DND-41 (cell line): ENCODE data around the gene COTL1.

Experiments
- ATAC-seq: fragments of 200-7000 bp; cut with Tn5 transposase; 3 replicates; pipeline ENCODE4 v1.9.1; 2021; ENCODE audit warnings: low read depth; ENCODE audit not compliant: insufficient read depth
- DNase-seq: peaks from one replicate; pipeline ENCODE4 v3.0.0-alpha.2; 2020
- H2AFZ ChIP-seq: 2 replicates; pipeline ENCODE4 v1.6.0; 2012; ENCODE audit warnings: low read depth, low read length
- H3K27ac ChIP-seq: 2 replicates; pipeline ENCODE4 v1.5.1; 2012; ENCODE audit warnings: low read length, inconsistent platforms
- H3K27me3 ChIP-seq: fragments of 200-600 bp; sonication (generic); 2 replicates; pipeline ENCODE4 v1.6.0; 2012; ENCODE audit warnings: low read length, mild to moderate bottlenecking, inconsistent platforms; ENCODE audit not compliant: insufficient read depth, poor library complexity
- H3K36me3 ChIP-seq: 2 replicates; pipeline ENCODE4 v1.5.1; 2012; ENCODE audit warnings: low read length, inconsistent platforms; ENCODE audit not compliant: insufficient read depth
- H3K4me1 ChIP-seq: 2 replicates; pipeline ENCODE4 v1.5.1; 2012; ENCODE audit warnings: mild to moderate bottlenecking, low read length; ENCODE audit not compliant: insufficient read depth
- H3K4me2 ChIP-seq: 2 replicates; pipeline ENCODE4 v1.6.0; 2012; ENCODE audit warnings: mild to moderate bottlenecking, moderate library complexity, low read length, inconsistent platforms; ENCODE audit not compliant: insufficient read depth
- H3K4me3 ChIP-seq, 2 experiments: fragments of 200-600 bp in 1 of 2; shearing (Covaris generic) in 1 of 2; 2 replicates each; pipeline ENCODE4 v1.5.1; 2012 to 2016; ENCODE audit warnings: inconsistent platforms in 2 of 2, low read length in 2 of 2, mild to moderate bottlenecking in 2 of 2, low read depth in 1 of 2, moderate library complexity in 1 of 2
- H3K79me2 ChIP-seq: 2 replicates; pipeline ENCODE4 v1.6.0; 2012; ENCODE audit warnings: low read length, inconsistent platforms; ENCODE audit not compliant: insufficient read depth
- H3K9ac ChIP-seq: 2 replicates; pipeline ENCODE4 v1.6.0; 2012; ENCODE audit warnings: low read depth, mild to moderate bottlenecking, inconsistent platforms, low read length, moderate library complexity
- H3K9me3 ChIP-seq: 2 replicates; pipeline ENCODE4 v1.5.1; 2012; ENCODE audit warnings: low read length, moderate library complexity, mild to moderate bottlenecking, inconsistent platforms; ENCODE audit not compliant: insufficient read depth, severe bottlenecking
- H4K20me1 ChIP-seq: 2 replicates; pipeline ENCODE4 v1.6.0; 2012; ENCODE audit warnings: low read length; ENCODE audit not compliant: insufficient read depth
- EZH2 ChIP-seq: IDR thresholded peaks from 3 replicates; pipeline ENCODE4 v1.6.1; 2012; ENCODE audit warnings: borderline replicate concordance, low read depth, mild to moderate bottlenecking, moderate library complexity, low read length, inconsistent platforms; ENCODE audit not compliant: severe bottlenecking
- TF ChIP-seq, protein P1 (sequence below): IDR thresholded peaks from 2 replicates; pipeline ENCODE4 v1.5.1; 2012; ENCODE audit warnings: borderline replicate concordance, low read length, moderate library complexity, mild to moderate bottlenecking; ENCODE audit not compliant: poor library complexity, severe bottlenecking; ENCODE audit errors: extremely low read depth

Gene COTL1

DNA sequence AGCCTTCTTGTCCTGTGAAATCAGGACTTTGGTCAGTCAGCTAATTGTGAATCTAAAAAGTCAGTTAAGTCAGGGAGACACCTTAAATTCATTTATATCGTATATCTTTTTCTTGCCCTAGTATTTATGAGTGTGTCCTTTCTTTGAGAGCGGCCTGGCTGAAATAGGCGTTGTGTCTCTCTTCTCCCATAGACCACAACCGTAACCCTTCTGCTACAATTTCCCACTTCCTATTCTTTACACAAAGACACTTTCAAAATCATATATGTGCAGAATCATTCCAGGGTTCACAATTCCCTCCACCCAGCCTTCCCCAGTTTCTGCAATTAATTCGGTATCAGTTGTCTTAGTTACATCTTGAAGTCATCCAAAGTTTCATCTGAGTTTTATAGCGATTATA is 14.0 kb upstream of the COTL1 start:
- no peaks in the 10 kb centered on the region for H3K4me1 ChIP-seq
- TF ChIP-seq, protein P1, sequence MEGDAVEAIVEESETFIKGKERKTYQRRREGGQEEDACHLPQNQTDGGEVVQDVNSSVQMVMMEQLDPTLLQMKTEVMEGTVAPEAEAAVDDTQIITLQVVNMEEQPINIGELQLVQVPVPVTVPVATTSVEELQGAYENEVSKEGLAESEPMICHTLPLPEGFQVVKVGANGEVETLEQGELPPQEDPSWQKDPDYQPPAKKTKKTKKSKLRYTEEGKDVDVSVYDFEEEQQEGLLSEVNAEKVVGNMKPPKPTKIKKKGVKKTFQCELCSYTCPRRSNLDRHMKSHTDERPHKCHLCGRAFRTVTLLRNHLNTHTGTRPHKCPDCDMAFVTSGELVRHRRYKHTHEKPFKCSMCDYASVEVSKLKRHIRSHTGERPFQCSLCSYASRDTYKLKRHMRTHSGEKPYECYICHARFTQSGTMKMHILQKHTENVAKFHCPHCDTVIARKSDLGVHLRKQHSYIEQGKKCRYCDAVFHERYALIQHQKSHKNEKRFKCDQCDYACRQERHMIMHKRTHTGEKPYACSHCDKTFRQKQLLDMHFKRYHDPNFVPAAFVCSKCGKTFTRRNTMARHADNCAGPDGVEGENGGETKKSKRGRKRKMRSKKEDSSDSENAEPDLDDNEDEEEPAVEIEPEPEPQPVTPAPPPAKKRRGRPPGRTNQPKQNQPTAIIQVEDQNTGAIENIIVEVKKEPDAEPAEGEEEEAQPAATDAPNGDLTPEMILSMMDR = no peak
- TF ChIP-seq EZH2 = no peak
- H3K9me3 ChIP-seq = no peaks in the 10 kb centered on the region
- H3K9ac ChIP-seq = no peak overlapping the region
- ATAC-seq (no peak), DNase-seq (no peak)
- no peaks in the 10 kb centered on the region for H3K36me3 ChIP-seq
- peaks cover 4% of the 10 kb centered on the region for H3K27me3 ChIP-seq
- no peaks in the 10 kb centered on the region for H4K20me1 ChIP-seq
- H3K4me2 ChIP-seq = no peak overlapping the region
- no peak overlapping the region for H3K27ac ChIP-seq
- H2AFZ ChIP-seq = no peak overlapping the region
- H3K79me2 ChIP-seq = no peaks in the 10 kb centered on the region
- no peak overlapping the region for H3K4me3 ChIP-seq

DNA sequence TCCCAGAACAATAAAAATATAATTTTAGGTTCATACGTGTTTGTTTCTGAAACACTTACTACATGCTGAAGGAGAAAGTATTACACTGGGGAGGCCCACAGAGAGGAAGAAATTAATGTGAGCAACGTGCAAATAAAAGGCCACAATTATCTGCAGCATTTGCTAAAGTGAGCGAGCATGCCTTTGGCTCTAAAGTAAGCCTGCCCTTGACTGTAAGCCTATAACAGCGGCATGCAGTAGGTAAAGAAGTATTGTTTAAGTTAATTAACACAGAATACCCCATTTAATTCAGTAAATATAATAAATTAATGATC is 13.2 kb upstream of the COTL1 start:
- Histone ChIP-seq H3K9me3 (no peaks in the 10 kb centered on the region), H3K9ac (no peak overlapping the region), H4K20me1 (no peaks in the 10 kb centered on the region; the same call in 1 of the 2 replicates), H2AFZ (no peak overlapping the region), H3K4me1 (no peaks in the 10 kb centered on the region), H3K4me2 (no peak overlapping the region), H3K79me2 (no peaks in the 10 kb centered on the region), H3K36me3 (no peaks in the 10 kb centered on the region), H3K27ac (no peak overlapping the region), H3K4me3 (no peak overlapping the region), H3K27me3 (peaks cover 4% of the 10 kb centered on the region)
- ATAC-seq (no peak), DNase-seq (no peak)
- TF ChIP-seq, protein P1 = no peak
- no peak for TF ChIP-seq EZH2

DNA sequence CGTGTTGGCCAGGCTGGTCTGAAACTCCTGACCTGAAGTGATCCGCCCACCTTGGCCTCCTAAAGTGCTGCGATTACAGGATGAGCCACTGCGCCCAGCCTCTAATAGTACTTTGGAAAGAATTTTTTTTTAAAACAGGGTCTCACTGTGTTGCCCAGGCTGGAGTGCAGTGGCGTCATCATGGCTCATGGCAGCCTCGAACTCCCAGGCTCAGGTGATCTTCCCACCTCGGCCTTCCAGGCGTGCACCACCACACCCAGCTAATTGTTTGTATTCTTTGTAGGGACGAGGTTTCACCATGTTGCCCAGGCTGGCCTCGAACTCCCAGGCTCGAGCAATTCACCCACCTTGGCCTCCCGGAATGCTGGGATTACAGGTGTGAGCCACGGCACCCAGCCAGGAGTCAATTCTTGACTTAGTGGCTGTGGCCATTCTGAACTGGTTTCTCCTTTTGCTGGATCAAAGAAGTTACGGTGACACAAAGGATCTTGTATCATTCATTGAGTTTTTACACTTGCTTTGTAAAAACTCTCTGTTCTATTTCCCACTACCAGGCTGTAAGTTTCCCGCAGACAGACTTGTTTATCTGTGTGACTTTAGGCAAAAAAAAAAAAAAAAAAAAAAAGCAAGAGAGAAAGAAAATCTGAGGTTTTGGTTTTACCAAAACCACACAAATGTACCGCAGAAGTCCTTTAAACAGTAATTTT is 12.7 kb upstream of the COTL1 start:
- peaks cover 4% of the 10 kb centered on the region for H3K27me3 ChIP-seq
- no peaks in the 10 kb centered on the region for H3K79me2 ChIP-seq
- no peak overlapping the region for H3K9ac ChIP-seq
- DNase-seq (no peak), ATAC-seq (no peak)
- no peaks in the 10 kb centered on the region for H3K4me1 ChIP-seq
- H4K20me1 ChIP-seq = no peaks in the 10 kb centered on the region; the same call in 1 of the 2 replicates
- H3K9me3 ChIP-seq = no peaks in the 10 kb centered on the region
- no peak overlapping the region for H3K4me2 ChIP-seq
- TF ChIP-seq, protein P1 = no peak
- TF ChIP-seq EZH2 = no peak
- no peaks in the 10 kb centered on the region for H3K36me3 ChIP-seq
- H3K27ac ChIP-seq = no peak overlapping the region
- no peak overlapping the region for H2AFZ ChIP-seq
- H3K4me3 ChIP-seq = no peak overlapping the region
